Breast epithelium (tissue), 3 donors: Measurements from ENCODE around the gene PTPRM.

Source experiments
- CTCF ChIP-seq, 3 donors: fragments of 450-650 bp; IDR thresholded peaks; one replicate each; pipeline ENCODE4 v1.5.1; 2016 to 2017; ENCODE audit warnings: antibody characterized with exemption in 3 of 3, mild to moderate bottlenecking in 3 of 3, moderate library complexity in 3 of 3
- POLR2A ChIP-seq: fragments of 450-650 bp; IDR thresholded peaks from one replicate; pipeline ENCODE4 v1.6.1; 2016; ENCODE audit warnings: antibody characterized with exemption, mild to moderate bottlenecking, moderate library complexity
- POLR2AphosphoS5 ChIP-seq, 3 donors: sonication (generic); formaldehyde crosslinking; IDR thresholded peaks; one replicate each; pipeline ENCODE4 v1.6.1; 2017; ENCODE audit warnings: antibody characterized with exemption in 3 of 3

GRCh38 chr18:8328126-8328525 is 761.0 kb downstream of the PTPRM start:
- TF ChIP-seq CTCF (IDR thresholded peaks at IDR 0.05) (no peak), POLR2AphosphoS5 (IDR thresholded peaks at IDR 0.05) (no peak), POLR2A (no peak)
